Gastroesophageal sphincter (tissue), 3 donors: ENCODE measurements around the gene KRTAP12-1.

Source experiments
- POLR2AphosphoS5 ChIP-seq: sonication (generic); formaldehyde crosslinking; IDR thresholded peaks from one replicate; pipeline ENCODE4 v1.6.1; 2017; ENCODE audit warnings: antibody characterized with exemption
- TF ChIP-seq, protein P1 (sequence below), 4 experiments: fragments of 200-600 bp in 2 of 4; fragments of 450-650 bp in 2 of 4; sonication (generic) in 1 of 4; IDR thresholded peaks; one replicate each; pipeline ENCODE4 v1.5.1; 2017 to 2019; ENCODE audit warnings: antibody characterized with exemption in 4 of 4, mild to moderate bottlenecking in 2 of 4, moderate library complexity in 2 of 4

- TF ChIP-seq, protein P1, sequence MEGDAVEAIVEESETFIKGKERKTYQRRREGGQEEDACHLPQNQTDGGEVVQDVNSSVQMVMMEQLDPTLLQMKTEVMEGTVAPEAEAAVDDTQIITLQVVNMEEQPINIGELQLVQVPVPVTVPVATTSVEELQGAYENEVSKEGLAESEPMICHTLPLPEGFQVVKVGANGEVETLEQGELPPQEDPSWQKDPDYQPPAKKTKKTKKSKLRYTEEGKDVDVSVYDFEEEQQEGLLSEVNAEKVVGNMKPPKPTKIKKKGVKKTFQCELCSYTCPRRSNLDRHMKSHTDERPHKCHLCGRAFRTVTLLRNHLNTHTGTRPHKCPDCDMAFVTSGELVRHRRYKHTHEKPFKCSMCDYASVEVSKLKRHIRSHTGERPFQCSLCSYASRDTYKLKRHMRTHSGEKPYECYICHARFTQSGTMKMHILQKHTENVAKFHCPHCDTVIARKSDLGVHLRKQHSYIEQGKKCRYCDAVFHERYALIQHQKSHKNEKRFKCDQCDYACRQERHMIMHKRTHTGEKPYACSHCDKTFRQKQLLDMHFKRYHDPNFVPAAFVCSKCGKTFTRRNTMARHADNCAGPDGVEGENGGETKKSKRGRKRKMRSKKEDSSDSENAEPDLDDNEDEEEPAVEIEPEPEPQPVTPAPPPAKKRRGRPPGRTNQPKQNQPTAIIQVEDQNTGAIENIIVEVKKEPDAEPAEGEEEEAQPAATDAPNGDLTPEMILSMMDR (IDR thresholded peaks at IDR 0.05) = no peak
- TF ChIP-seq POLR2AphosphoS5 = no peak
These were observed 13.2 kb upstream of the KRTAP12-1 start for GRCh38 chr21:44695184-44695583.
